HG02642 (cell line): ENCODE measurements around the gene RANBP3.
"Not testable (repeated sequence)": the region's sequence is repeated elsewhere in the genome, so short reads cannot be mapped to it uniquely, and the experiment has no call there.

Source experiments
- ATAC-seq: cut with Tn5 transposase; IDR thresholded peaks from one replicate; pipeline ENCODE4 v1.9.1; 2021; ENCODE audit warnings: mild to moderate bottlenecking; ENCODE audit not compliant: unreplicated experiment, poor library complexity

The RANBP3 gene, protein sequence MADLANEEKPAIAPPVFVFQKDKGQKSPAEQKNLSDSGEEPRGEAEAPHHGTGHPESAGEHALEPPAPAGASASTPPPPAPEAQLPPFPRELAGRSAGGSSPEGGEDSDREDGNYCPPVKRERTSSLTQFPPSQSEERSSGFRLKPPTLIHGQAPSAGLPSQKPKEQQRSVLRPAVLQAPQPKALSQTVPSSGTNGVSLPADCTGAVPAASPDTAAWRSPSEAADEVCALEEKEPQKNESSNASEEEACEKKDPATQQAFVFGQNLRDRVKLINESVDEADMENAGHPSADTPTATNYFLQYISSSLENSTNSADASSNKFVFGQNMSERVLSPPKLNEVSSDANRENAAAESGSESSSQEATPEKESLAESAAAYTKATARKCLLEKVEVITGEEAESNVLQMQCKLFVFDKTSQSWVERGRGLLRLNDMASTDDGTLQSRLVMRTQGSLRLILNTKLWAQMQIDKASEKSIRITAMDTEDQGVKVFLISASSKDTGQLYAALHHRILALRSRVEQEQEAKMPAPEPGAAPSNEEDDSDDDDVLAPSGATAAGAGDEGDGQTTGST

DNA sequence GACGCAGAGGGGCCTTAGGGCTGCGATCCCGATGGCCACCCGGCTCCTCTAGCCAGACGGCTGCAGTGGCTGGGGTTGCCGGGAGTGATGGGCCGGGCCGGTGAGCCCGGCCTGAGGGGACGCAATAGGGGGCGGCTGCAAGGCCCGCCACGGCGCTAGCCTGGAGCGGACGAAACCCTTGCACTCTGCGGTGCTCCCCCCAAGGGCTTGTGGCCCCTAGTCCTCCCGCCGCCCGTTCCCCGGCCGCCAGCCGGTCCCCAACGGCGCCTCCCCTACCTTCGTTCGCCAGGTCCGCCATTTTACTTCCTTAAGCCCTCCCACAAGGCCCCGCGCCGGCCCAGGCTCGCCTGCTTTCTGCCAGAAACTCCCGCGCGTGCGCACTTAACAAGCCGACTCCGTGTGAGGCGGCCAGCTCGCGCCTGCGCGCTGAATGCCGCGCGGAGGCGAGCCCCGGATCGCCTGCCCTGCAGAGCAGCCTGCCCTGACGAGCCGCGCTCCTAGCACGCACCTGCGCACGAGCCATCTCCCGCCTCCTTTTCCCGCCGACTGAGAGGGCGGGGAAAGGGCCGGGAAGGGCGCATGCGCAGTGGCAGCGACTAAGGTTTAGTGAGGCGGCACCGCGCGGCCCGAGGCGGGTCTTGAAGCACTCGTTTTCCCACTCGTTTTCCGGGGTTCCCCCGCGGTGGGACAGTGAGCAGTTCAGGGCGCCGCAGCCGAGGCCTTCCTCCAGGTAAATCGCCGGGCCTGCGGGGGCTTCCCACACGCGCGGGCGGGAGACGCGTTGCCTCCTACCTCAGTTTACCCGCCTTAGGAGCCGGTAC is at the start of gene RANBP3:
TSS of gene RANBP3 (minus strand) at position 356 of the 821 bp plus-strand sequence. CDS start at position 298, 58 bp downstream.
- ATAC-seq, result peak; percentile 94

DNA sequence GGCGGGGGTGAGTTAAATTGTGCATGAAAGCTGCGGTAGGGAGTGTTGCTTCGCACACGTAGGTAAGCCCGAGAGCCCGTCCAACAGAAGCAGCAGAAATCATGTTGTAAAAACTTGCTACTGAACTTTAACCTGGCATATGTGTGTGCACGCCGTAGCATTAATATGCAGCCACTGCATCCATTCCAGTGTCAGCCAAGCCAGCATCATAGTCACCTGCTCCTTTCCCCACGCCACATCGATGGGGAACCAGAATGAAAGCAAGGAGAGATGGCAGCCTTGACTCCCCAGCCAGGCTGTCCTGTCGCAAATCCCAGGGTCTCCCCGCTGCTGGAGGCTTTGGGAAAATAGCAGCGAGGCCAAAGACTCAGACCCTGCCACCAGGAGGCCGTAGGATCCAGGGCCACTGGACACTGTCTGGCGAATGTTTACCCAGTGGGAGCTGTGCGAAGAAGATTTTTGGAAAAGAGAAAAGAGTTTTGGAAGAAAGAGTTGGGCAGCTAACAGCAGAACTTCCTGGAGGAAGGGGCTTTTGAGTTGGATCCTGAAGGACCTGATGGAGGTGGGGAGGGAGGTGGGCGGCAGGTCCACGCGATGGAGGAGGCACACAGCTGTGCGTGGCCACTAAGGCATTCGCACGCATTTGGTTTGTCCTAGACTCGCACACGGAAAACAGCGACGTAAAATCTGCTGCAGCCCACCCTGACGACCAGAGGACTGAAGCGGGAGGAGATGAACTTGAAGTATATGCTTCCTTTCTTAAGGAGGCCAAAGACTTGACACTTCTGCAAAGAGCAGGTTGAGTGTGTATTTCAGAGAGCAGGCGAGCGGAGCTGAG is 48.7 kb upstream of the RANBP3 start:
- ATAC-seq, result no peak

DNA sequence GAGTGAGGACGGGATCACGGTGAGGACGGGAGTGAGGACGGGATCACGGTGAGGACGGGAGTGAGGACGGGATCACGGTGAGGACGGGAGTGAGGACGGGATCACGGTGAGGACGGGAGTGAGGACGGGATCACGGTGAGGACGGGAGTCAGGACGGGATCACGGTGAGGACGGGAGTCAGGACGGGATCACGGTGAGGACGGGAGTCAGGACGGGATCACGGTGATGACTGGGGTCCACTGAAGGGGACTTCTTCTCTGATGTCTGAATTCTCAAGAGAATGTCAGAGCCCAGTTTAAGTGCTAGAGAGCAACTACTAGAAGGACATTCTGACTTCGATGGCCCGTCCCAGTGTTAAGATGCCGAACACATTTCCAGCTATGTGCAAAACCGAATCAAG is 46.8 kb upstream of the RANBP3 start:
- ATAC-seq, result not testable (repeated sequence)

DNA sequence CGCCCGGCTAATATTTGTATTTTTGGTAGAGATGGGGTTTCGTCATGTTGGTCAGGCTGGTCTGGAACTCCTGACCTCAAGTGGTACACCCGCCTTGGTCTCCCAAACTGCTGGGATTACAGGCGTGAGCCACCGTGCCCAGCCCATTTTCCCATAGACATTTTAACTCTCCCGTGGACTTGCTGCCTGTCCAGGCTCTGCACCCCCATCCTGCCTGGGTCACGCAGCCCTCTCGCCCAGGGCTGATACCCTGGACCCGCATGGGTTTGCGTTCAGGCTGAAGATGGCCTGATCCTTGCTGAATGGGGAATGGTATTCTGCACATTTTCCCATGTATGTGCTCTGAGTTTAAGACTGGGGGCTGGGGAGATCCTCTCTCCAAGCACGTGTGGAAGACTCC is 46.0 kb upstream of the RANBP3 start:
- no peak for ATAC-seq

DNA sequence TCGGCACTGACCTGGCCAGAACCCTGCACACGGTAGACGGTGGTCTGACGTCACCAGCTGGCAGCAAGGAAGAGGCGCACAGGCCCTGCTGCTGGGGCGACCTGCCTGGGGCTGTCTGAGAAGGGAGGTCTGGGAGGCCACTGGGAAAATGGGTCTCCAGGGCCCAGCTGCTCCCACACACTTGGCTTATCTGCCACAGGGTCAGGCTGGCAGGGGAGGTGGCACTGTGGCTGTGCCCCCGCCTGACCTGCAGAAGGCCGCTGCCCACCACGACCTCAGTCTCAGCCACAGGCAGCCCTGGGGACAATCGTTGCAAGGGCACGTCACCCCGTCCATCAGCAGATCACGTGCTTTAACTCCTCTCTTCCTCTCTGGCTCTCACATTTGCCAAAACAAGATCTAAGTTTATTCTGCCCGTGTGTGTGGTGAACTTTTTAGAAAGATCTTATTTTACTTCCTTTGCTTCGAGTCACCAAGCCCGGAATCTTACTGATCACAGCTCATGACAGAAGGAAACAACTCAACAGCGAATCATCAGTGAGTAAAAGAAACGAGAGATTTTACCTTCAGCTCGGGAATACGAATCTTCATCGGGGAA is 45.2 kb upstream of the RANBP3 start:
- no peak for ATAC-seq

DNA sequence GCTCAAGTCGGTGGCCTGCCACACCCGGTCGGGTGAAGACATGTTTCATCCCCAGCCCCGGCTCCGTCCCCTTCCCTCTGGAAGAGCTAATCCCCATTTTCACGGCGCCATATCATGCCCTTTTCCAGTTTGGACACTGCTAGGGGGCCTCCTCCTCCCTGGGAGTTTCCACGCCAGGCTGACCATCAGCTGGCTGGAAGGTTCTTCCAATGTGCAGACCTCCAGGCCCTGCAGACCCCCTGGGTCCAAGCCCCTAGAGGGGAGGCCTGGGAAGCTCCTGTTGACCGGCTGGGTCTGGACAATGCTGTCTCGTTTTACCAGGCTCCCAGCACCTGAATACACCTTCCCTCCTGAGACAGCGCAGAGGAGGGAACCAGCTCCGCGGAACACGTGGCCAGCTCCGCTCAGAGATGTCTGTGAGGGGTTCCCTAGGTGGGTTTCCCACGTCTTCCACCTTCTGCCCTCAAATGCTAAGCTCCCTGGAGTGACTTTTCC is 44.7 kb upstream of the RANBP3 start:
- ATAC-seq, result no peak

DNA sequence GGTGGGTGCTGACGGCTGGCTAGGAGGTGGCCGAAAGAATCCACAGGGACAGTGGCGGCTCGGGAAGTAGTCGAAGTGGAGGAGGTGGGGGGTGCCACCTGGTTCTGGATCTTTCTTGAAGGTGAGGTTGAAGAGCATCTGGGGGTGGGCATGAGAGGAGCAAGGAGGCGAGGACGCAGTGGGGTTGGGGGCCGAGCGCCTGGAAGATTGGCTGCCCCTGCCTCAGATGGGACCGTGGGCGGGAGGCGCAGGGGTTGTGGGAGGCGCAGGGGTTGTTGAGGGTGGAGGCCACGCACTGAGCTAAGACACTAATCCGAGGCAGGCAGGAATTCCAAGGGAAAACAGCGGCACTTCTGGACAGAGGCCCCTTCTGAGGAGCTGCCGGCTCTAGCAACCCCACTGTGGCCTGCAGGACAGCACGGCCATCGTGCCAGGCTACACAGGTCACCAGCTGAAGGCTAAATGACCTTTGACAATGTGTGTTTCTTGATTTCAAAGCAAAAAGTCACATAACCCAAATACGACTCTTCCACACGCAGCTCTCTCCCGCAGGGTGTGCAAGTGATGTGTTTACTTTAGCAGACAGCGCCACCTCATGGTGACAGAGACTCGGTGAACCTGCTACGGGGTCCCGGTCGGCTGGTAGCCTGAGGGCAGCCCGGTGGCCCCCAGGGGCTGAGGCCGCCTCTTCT is 44.1 kb upstream of the RANBP3 start:
- no peak for ATAC-seq

DNA sequence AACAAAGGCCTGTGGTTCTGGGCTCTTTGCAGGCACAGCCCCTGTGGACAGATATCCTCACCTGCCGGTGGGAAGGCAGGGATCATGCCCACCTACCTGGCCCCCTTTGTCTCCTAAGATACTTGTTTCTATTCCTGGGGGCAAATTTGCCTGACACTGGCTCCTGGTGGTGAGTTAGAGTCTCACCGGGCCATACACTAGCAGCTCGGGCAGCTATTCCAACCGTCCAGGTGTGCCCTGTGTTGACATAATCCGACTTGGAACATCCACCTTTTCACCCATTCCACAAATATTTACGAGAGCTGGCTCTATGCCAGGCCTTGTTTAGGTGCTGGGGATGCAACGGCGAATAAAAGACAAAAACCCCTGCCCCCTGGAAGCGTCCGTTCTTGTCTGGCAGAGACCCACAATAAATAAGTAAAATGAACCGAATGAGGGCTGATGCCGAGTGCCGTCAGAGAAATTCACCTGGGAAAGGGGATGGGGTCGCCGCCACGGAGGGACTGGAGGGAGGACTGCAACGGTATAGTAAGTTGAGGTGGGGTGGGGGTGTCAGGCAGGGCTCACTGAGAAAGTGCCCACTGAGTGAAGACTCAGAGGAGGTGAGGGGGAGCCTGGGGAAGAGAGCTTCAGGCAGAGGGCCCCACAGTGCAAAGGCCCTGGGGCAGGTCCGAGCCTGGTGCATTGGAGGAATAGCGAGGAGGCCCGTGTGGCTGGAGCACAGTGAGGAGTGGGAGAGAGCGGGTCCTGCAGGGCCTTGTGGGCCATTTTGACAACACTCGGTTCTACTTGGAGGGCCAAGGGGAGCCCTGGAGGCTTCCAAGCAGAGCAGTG is 43.2 kb upstream of the RANBP3 start:
- ATAC-seq, result no peak

DNA sequence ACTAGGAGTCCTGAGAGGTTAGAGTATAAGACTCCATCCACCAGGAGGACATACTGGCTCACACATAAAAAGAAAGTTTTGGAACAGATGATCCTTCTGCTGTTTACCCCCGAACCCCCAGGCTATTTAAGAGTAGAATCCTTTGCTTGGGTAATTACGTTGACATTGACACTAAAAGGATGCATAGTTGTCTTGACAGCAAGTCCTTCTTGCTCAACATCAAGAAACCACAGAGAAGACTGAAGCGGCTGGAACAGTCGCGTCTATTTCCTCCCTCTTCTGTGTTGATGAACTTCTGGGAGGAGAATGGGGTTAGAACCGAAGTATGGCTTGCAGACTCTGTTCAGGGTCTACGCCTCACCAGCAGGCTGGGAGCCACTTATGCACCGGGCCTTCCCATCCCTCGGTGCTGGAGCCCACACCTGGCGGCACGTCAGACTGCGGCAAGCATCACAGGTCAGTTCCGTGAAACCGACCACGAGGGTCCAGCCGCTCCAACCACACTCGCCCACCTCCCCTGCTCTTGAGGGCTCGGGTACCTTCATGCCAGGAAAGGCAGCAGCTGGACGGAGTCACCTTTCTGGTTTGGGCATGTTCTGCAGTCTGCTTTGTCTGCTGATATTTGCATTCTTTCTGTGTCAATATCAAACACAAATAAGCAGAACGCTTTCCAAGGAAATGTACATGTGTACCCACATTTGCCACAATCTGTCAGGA is 42.4 kb upstream of the RANBP3 start:
- ATAC-seq, result no peak

DNA sequence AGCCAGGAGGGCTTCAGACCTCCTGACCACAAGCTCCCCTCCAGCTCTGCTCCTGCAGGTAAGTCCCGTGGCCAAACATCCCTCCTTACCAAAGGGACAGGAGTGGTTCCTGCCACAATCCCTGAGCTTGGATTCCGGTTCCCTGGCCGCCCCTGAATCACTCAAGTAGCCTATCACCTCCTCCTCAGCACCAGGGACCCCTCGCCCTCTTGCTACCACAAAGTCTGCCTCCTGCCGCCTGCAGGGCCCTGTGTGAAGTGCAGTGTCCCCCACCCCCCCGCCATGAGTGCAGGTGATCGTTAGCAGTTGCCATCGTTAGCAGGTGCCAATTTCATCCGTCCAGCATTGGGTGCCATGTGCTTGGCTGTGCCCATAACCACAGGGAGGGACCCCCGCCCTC is 40.8 kb upstream of the RANBP3 start:
- ATAC-seq, result no peak

DNA sequence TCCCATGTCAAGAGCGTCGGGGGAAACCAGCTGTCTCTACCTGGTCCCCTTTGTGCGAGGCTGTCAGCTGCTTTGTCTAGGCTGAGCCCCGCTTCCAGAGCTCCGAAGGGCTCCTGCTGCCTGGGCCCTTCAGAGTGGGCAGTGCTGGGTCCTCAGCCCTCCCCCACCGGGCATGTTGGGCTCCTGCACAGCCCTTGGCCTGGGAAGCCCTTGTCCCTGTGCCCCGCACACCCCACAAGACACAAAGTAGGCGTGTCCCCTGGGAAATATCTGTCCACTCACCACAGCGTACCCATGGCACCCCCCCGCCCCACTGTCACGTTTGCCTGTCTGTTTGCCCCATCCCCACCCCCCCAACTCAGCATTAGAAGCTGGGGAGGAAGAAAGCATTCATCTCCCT is 39.6 kb upstream of the RANBP3 start:
- ATAC-seq, result no peak

DNA sequence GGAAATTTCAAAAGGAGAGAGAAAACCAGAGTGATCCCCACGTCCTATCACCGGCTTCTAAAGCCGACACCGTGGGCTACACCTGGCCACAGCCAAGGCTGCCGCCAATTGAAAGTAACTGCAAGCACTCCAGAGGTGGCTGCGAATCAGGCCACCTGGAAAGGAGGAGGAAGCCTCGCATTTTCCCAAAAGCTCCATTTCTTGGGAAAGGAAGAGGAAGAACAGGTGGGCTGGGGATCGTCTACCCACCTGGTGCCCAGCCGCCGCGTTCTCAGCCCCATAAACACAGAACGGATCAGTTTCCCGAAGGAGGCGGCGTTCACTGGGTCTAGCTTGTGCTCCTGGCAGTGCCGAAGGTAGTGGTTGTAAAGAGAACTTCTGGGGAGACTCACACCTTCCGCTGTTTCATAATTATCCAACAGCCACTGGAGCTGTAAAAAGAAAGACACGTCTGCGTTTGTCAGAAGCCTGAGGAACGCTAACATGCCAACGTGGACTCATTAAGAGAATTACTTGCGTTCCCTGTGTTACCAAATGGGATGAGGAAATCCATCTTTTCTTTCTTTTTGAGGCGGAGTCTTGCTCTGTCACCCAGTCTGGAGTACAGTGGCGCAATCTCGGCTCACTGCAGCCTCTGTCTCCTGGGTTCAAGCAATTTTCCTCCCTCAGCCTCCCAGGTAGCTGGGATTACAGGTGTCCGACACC is 38.1 kb upstream of the RANBP3 start:
- ATAC-seq, result no peak

DNA sequence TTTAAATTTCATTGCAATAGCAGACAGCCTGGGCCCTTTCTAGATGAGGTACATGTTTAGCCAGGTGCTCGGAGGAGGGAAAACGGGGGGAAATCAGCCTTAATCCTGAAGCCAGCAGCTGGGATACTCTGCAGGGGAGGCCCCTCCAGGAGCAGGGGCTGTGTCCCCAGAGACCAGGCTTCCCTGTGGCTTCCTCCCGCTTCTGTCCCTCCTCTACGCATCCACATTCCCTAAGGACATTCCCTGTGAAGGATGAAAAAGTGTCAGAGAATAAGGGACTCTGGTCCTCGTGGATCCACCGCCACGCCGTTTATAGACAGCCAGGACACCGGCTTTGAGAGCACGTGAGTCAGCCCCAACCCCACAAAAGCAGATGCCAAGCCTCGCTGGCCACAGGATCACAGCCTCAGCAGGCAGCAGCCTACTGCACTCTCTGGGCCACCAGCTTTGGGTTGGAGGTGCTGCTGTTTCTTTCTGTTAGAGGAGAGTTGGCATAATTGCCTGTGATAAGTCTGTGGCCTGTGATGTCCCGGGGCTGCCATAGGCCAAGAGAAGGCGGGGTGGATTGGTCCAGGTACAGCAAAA is 36.7 kb upstream of the RANBP3 start:
- ATAC-seq, result no peak

DNA sequence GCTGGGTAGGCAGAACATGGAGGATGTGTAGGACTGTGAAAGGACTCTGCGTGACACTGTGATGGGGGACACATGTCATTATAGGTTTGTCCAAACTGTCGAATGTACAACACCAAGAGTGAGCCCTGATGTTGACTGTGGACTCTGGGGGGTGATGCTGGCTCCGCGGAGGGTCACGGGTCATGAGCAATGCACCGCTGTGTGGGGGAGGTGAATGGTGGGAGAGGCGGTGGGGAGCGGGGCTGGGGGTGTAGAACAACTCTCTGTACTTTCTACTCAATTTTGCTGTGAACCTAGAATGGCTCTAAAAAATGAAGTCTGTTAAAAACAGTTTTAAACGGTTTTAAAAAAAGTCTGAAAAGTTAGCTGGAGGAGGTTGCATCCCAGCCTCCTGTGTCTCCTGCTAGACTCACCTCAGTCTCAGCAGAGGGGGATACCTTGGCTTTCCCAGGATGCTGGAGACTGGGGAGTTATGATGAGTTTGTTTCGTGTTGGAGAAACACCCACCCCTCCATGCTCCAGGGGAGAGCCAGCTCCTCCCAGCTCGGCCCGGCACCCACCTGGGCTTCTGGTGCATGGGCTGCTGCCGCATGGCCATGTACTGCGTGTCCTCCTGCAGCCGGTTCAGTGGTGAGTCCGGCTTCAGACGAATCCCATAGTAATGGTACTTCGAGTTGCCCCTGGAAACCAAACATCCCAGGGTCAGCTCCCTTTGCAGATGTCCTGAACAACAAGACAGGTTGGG is 34.7 kb upstream of the RANBP3 start:
- no peak for ATAC-seq

DNA sequence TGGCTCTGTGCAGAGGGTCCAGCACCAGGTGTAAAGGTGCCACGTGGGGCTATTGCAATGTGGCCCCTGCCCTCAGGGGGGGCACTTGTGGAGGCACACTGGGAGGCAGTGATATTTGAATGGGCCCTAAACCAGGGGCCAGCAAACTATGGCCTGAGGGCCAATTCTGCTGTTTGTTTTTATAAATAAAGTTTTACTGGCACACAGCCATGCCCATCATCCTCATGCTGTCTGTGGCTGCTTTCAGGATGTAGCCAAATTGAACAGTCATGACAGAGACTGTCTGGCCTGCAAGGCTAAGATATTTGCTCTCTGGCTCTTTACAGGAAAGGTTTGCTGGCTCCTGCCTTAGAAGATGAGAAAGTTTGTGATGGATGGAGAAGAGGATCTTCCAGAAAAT is 33.9 kb upstream of the RANBP3 start:
- no peak for ATAC-seq

DNA sequence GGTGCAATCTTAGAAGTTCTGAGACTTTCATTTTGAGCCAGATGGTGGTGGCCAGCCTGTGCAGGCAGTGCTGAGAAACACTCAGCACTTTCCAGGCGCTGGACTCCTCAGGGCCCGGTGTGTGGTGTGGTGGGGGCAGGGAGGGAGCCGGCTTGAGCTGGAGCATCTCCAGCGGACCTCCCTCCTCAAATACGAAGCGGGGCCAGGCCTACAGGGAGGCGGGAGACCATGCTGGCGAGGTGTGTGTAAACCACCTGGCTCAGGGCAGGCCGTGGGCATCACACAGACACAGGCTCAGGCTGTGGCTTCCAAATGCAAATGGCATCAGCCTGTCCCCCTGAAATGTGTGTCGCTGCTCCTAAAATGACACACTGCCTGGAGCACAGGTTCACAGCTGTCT is 33.3 kb upstream of the RANBP3 start:
- ATAC-seq, result no peak
